Lower leg skin (tissue), 3 donors: Measurements from ENCODE around the gene NOTCH4.

Source experiments
- CTCF ChIP-seq, 3 donors: fragments of 450-650 bp; IDR thresholded peaks; one replicate each; pipeline ENCODE4 v1.5.1; 2016; ENCODE audit warnings: antibody characterized with exemption in 3 of 3, mild to moderate bottlenecking in 3 of 3, moderate library complexity in 2 of 3
- POLR2A ChIP-seq, 2 donors: fragments of 450-650 bp; IDR thresholded peaks; one replicate each; pipeline ENCODE4 v1.6.1; 2016 to 2017; ENCODE audit warnings: antibody characterized with exemption in 2 of 2, mild to moderate bottlenecking in 1 of 2, moderate library complexity in 1 of 2

DNA sequence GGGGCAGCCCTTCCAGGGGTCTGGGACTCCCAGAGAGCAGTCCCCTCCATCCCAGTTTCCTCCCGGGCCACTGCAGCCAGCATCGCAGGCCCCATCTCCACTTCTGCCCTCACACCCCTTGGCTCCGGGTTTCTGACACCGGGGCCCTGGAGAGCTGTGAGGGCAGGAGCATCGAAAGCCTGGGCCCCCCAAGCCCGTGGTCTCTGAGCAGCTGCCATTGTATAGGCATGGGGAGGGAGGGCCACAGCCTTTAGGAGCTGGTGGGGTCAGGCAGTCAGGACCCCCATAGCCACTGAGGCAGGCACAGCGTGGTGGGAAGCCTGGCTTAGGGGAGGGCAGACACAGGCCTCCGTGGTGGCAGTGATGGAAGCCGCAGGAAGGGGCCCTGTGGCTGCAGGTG, 21.7 kb downstream of the NOTCH4 start:
- TF ChIP-seq POLR2A (IDR thresholded peaks at IDR 0.05) (no peak), CTCF (IDR thresholded peaks at IDR 0.05) (no peak)
